RWPE1 (cell line): ENCODE data around the gene PCDHA6.
"Not testable (repeated sequence)": the region's sequence is repeated elsewhere in the genome, so short reads cannot be mapped to it uniquely, and the experiment has no call there.

Experiments used
- CTCF ChIA-PET: fragments of 350-600 bp; sonication (Branson Sonifier 250); formaldehyde crosslinking; extraction: SDS; loops from one replicate; lab custom pipeline; 2021; lab: Yijun Ruan, JAX
- POLR2A ChIA-PET: fragments of 400-600 bp; formaldehyde crosslinking; extraction: SDS; loops from one replicate; lab custom pipeline; 2020; ENCODE audit warnings: antibody characterized with exemption; ENCODE audit not compliant: low non-redundant PET; lab: Yijun Ruan, JAX
- DNase-seq: peaks from one replicate; pipeline ENCODE4 v3.0.0; 2012; ENCODE audit warnings: low spot score
- H3K27ac ChIP-seq: fragments of 450-650 bp; 2 replicates; pipeline ENCODE4 v1.5.1; 2017
- CTCF ChIP-seq: fragments of 450-650 bp; conservative IDR thresholded peaks from 2 replicates; pipeline ENCODE4 v1.5.1; 2017; ENCODE audit warnings: low read depth, mild to moderate bottlenecking

PCDHA6 gene

GRCh38 chr5:140842798-140843733 is 15.3 kb downstream of the PCDHA6 start:
- POLR2A ChIA-PET = interaction anchor here (0.6 kb wide), 1 partner anchor 16 kb away, joined by 4 read pairs; no protein-coding TSS in a partner anchor
- no peak for TF ChIP-seq CTCF
- DNase-seq = no peak
- H3K27ac ChIP-seq = no peak overlapping the region
- CTCF ChIA-PET = interaction anchor here (2.2 to 4.7 kb wide), 2 partner anchors 19 to 26 kb away, joined by 19 to 123 read pairs; partner anchors contain the start of gene PCDHA11

DNA sequence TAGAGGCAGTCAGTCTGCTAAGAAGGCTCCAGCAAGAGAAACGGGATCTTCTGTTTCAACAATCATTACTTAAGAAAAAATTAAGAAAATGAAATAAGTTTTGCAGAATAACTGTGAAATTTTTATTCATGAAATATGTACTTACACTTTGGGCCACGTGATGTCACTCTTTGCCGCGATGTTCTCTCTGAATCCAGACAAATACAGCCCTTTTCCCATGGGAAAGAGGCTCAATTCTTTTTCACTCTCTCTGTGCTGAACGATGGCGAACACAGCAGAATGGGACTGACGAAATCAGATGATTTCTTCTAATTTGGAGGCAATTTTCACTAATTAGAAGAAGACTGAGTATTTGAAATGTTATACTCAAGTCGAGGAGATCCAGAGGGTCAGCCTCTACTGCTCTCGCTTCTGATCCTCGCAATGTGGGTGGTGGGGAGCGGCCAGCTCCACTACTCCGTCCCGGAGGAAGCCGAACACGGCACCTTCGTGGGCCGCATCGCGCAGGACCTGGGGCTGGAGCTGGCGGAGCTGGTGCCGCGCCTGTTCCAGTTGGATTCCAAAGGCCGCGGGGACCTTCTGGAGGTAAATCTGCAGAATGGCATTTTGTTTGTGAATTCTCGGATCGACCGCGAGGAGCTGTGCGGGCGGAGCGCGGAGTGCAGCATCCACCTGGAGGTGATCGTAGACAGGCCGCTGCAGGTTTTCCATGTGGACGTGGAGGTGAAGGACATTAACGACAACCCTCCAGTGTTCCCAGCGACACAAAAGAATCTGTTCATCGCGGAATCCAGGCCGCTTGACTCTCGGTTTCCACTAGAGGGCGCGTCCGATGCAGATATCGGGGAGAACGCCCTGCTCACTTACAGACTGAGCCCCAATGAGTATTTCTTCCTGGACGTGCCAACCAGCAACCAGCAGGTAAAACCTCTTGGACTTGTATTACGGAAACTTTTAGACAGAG is 20.7 kb downstream of the PCDHA6 start, which contains the start of gene PCDHA9:
Gene PCDHA9, plus strand, starts transcription at position 244 of the 964 bp plus-strand sequence. Its CDS starts 114 bp downstream, at position 358.
- CTCF ChIA-PET, POLR2A ChIA-PET, H3K27ac ChIP-seq, DNase-seq: not testable (repeated sequence)

GRCh38 chr5:140849831-140850634 is 22.3 kb downstream of the PCDHA6 start:
- CTCF ChIA-PET, DNase-seq, H3K27ac ChIP-seq, POLR2A ChIA-PET: not testable (repeated sequence)

GRCh38 chr5:140855772-140856674 is 28.3 kb downstream of the PCDHA6 start, which contains the start of gene PCDHA10:
Gene PCDHA10 (plus strand): TSS chr5:140855897. CDS start chr5:140856049, 152 bp downstream.
- TF ChIP-seq CTCF = no peak
- CTCF ChIA-PET = no interaction called here
- H3K27ac ChIP-seq = no peak within 1 kb of the TSS
- no peak for DNase-seq
- POLR2A ChIA-PET = no interaction called here

DNA sequence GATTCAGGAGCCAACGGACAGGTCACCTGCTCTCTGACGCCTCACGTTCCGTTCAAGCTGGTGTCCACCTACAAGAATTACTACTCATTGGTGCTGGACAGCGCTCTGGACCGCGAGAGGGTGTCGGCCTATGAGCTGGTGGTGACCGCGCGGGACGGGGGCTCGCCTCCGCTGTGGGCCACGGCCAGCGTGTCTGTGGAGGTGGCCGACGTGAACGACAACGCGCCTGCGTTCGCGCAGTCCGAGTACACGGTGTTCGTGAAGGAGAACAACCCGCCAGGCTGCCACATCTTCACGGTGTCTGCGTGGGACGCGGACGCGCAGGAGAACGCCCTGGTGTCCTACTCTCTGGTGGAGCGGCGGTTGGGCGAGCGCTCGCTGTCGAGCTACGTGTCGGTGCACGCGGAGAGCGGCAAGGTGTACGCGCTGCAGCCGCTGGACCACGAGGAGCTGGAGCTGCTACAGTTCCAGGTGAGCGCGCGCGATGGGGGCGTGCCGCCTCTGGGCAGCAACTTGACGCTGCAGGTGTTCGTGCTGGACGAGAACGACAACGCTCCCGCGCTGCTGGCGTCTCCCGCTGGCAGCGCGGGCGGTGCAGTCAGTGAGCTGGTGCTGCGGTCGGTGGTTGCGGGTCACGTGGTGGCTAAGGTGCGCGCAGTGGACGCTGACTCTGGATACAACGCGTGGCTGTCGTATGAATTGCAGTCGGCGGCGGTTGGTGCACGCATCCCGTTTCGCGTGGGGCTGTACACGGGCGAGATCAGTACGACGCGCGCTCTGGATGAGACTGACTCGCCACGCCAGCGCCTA is 29.6 kb downstream of the PCDHA6 start:
- CTCF ChIA-PET = no interaction called here

More for the DNA sequence above, 29.6 kb downstream of the PCDHA6 start:
- H3K27ac ChIP-seq = no peak overlapping the region
- no peak for TF ChIP-seq CTCF
- POLR2A ChIA-PET = no interaction called here
- no peak for DNase-seq
